ENCODE data around the gene PTH.

Gene PTH
- 0 reads per million in 2 donors for total RNA-seq

DNA sequence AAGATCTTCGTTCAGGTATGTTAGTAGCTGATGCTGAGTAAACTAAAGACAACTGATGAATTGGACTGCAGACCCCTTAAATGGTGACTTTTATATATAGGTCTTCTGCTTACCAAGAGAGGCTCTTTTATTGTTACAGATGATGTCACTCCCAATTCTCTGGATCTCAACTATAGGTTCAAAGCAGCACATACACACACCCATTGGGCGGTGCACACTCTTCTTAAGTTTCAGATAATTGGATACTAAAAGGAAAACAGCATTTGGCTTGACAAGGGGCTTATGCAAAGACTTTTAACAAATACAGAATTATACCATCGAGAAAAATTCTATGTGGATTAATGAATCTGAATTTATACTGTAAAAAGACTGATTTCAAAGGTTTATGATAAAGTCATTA, at the start of gene PTH:
TSS of gene PTH (minus strand) at position 69 of the 400 bp plus-strand sequence. CDS start 3,142 bp downstream, outside the sequence.
- DNase-seq = no peak

DNA sequence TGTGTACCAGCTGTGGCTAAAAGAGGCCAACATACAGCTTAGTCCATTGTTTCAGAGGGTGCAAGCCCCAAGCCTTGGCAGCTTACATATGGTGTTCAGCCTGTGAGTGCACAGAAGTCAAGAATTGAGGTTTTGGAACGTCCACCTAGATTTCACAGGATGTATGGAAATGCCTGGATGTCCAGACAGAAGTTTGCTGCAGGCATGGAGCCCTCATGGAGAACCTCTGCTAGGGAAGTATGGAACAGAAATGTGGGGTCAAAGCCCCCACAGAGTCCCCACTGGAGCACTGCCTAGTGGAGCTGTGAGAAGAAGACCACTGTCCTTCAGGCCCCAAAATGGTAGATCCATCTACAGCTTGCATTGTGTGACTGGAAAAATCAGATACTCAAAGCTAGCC, 42.2 kb upstream of the PTH start:
- no peak for DNase-seq

DNA sequence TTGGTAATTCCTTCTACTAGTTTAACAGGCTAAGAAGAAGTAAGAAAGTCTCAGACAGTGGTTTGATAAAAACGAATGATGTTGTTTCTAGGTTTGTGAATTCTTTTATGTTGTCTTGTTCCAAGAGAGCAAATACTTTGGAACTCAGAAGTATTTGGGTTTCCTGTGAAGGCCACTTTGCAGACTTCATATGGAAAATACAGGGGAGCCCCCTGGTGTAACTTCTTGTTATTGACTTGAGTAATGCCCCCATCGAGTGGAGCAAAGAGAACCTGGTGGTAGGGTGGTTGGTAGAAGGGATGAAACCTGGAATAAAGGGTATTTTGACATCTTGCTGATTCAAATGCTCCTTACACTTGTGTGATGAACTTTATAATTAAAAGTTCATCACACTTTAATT, 40.0 kb upstream of the PTH start:
- no peak for DNase-seq

DNA sequence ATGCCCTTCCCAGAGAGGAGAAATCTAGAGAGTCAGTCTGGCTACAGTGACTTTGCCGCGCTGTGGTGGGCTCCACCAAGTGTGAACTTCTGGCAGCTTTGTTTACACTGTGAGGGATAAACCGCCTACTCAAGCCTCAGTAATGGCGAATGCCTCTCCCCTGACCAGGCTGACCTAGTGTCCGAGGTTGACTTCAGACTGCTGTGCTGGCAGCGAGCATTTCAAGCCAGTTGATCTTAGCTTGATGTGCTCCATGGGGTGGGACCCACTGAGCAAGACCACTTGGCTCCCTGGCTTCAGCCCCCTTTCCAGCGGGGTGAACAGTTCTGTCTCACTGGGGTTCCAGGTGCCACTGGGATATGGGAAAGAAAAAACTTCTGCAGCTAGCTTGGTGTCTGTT, 38.6 kb upstream of the PTH start:
- DNase-seq = no peak

DNA sequence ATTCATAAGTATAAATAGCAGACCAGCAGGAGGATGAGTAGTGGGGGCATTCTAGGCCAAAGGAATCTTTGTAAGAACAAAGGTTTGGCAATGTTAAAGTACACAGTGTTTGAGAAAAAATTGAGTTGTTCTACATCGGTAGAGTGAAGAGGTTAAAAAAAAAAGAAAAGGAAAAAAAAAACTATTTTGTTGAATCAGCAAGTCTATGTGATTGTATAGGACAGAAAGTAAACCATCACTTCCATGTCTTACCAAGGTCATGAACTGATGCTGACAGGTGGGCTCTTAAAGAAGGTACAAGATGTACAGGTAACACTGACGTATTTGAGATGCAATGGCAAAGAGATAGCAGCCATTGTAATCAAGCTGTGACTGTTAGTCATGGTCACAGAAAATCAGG, 29.5 kb upstream of the PTH start:
- no peak for DNase-seq

DNA sequence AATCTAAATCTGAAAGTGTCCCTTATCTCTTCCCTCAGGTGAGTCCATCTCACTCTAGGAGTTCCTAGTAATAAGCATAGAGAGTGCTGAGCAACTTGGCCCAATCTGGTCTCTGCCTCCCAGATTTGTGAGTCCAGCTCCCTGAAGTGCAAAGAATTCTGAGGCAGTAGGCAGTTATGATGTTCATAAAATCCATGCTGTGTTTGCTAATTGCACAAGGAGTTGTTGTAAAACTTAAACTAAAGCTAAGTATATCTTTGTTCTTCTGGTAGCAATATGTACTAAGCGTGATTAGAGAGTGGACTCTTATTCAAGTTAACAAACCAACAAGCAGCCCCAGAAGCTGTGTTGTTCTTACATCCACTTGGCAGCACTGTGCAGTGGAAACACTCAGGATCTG, 7.6 kb upstream of the PTH start:
- DNase-seq = no peak

DNA sequence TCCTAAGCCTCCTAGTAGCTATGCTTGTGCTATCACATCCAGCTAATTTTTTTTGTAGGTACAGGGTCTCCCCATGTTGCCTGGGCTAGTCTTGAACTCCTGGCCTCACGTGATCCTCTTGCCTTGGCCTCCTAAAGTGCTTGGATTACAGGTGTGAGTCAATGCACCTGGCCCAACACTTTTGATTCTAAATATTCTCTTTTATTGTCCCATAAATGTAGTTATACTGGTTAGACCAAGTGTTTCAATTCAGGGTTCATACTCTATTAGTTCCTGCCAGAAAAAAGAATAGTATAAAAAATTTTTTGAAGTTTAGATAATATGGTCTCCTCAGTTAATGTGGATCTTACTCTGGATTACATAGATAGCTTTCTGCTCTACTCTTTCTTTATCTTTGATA, 6.7 kb upstream of the PTH start:
- DNase-seq = no peak

DNA sequence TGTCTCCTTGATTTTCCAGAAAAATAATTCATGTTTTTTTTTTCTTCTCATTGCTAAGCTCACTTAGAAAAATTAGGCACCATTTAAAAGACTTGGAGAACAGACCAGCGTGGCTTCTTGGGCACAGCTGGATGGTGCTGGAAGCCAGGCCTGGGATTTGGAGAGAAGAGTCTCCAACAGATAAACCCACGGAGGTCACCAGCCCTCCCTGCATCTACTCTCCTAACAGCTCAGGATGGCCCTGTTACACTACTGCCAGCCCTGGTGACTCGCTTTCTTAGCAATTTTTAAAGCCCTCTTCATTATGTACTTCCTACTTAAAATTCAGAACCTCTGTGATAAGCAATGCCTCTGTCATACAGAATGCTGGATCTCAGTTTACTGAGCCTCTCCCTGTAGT, 1.7 kb downstream of the PTH start:
- no peak for DNase-seq

DNA sequence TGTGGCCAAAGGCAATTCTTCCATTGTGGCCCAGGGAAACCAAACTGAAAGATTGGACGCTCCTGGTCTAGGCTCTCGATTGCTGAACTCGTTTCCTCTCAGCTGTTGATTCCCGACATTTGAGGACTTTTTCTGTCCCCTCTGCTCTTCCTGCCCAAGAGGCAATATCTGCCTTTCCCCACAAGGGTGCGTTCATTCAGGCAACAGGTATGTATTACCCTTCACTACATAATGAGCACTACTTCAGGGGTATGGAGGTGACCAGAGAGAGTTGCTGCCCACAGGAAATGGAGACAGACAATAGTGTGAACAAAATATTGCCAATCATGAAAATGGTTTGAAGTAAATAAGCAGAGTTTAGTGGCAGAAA, 8.2 kb downstream of the PTH start:
- no peak for DNase-seq

DNA sequence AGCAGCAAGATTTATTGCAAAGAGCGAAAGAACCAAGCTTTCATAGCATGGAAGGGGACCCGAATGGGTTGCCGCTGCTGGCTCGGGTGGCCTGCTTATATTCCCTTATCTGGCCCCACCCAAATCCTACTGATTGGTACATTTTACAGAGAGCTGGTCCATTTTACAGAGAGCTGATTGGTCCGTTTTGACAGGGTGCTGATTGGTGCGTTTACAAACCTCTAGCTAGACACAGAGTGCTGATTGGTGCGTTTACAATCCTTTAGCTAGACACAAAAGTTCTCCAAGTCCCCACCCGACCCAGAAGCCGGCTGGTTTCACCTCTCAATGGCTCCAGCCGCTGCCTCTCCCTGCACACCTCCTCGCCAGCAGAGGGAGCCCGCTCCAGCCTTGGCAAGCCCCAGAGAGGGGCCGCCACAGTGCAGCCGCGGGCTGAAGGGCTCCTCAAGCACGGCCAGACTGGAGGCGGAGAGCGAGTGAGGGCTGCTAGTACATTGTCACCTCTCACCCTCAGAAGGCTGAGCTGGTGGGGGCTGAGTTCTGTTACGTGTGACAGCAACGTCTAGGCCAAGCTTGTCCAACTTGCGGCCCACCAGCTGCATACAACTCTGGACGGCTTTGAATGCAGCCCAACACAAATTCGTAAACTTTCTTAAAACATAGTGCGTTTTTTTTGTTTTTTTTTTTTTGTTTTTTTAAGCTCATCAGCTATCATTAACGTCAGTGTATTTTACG, 8.7 kb downstream of the PTH start:
- DNase-seq = peak; percentile 65

DNA sequence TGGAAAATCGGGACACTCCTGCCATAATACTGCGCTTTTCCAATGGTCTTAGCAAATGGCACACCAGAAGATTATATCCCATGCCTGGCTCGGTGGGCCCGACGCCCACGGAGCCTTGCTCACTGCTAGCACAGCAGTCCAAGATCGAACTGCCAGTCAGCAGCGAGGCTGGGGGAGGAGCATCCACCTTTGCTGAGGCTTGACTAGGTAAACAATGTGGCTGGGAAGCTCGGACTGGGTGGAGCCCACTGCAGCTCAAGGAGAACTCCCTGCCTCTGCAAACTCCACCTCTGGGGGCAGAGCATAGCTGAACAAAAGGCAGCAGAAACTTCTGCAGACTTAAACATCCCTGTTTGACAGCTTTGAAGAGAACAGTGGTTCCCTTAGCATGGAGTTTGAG, 15.6 kb downstream of the PTH start:
- no peak for DNase-seq

DNA sequence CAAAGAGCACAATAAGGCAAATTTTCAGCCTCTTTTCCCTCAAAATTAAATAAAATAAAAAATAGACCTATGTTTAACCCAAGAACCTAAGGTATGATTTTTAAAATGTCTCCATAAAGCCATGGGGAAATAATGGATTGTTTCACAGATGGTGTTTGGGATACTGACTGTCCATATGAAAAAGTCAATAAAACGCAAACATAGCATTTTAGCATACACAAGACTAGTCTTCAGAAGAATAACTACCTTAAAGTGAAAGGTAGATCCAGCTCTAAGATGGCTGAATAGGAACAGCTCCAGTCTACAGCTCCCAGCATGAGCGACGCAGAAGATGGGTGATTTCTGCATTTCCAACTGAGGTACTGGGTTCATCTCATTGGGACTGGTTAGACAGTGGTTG, 16.1 kb downstream of the PTH start:
- no peak for DNase-seq

DNA sequence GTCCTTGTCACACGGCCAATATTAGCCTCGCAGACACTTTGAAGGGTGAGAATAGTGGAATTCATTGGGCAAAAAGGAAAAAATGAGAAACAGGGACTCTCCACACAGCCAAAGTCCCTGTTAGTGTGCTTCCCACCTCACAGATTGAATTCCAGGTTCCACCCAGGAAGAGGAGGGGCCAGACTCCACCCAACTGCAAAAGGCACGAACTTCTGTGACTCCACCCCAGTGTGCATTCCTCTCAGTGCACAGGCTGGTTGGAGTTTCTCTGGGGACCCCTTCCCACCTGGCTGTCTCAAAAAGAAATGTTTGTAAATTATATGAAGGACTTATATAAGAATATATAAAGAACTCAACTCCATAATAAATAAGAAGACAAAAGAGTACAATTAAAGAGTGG, 20.7 kb downstream of the PTH start:
- no peak for DNase-seq

DNA sequence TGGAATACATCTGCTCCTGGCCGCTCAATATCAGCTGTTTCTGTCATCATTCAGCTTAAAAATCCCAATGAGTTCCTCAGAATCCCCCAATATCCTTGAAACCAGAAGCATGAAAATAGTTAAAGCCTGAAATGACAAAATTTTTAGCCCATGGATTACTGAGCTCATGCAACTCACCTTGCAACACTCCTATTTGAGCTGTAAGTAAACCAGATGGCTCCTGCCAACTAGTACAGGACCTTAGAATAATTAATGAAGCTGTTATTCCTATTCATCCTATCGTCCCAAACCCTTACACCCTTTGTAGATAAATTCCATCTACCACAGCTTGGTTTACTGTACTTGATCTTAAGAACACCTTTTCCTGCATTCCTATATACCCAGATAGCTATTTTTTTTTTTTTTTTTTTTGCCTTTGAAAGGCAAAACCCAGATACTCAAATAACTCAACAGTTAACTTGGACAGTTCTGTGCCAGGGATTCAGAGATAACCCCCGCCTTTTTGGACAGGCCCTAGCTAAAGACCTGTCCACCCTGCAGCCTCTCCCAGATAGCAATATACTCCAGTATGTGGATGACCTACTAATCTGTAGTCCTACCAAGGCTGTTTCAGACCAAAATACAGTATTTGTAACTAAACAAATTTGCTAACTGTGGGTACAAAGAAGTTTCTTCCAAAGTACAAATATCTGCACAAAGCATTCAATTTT, 22.6 kb downstream of the PTH start:
- no peak for DNase-seq

DNA sequence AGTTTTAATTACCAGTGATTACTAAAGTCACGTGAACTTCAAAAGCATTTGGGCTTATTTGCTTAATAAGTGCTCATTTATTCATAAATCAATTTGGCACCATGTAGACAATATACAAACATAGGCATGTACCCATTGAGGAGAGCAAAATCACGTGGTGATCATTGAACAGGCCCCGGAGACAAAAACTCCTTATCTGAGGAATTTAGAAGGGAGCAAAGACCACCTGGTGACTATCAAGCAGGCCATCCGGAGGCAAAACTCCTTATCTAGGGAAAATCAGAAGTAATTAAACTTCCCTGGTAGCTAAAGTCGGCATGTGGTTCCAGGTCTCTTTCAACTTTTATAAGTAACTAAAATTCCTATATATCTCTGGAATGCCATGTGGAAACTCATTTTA, 27.0 kb downstream of the PTH start:
- DNase-seq = no peak

DNA sequence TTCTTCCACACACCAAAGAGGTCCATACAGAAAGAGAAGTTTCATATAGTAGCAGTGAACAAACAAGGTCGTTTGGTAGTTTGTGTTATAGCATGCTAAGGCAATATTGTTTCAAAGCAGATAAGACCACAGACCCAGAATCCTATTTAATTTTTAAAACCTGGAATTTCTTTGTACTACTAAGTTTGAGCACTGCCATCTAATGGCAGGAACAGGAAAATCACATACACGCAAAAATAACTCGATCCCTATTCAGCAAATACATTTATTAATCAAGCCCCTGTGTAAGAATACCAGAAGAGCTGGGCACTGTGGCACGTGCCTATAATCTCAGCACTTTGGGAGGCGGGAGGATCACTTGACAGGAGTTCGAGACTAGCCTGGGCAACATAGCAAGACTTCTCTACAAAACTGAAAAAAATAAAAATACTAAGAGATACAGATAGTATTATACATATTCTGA, 29.9 kb downstream of the PTH start:
- DNase-seq = no peak

DNA sequence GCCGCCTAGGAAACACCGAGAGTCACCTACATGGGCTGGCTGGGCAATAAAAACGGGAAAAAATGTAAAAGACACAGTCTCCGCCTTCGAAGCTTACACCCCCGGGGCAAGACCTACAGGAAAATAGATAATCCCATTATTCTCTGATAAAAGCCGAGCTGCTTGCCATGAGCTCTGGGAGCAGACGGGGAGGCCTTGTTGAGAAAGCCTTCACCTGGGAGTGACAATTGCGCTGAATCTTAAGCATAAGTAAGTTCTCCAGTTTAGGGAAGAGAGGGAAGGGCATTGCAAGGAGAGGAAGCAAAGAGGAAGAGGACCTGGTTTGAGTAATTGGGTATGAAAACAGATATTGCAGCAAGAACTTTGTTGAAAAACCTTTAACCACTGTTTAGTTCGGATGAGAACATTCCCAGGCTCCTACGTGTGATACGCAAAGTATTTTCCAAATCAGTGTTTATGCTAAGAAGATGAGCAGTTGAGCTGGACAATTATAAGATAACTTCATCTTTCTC, 32.0 kb downstream of the PTH start:
- DNase-seq = no peak

DNA sequence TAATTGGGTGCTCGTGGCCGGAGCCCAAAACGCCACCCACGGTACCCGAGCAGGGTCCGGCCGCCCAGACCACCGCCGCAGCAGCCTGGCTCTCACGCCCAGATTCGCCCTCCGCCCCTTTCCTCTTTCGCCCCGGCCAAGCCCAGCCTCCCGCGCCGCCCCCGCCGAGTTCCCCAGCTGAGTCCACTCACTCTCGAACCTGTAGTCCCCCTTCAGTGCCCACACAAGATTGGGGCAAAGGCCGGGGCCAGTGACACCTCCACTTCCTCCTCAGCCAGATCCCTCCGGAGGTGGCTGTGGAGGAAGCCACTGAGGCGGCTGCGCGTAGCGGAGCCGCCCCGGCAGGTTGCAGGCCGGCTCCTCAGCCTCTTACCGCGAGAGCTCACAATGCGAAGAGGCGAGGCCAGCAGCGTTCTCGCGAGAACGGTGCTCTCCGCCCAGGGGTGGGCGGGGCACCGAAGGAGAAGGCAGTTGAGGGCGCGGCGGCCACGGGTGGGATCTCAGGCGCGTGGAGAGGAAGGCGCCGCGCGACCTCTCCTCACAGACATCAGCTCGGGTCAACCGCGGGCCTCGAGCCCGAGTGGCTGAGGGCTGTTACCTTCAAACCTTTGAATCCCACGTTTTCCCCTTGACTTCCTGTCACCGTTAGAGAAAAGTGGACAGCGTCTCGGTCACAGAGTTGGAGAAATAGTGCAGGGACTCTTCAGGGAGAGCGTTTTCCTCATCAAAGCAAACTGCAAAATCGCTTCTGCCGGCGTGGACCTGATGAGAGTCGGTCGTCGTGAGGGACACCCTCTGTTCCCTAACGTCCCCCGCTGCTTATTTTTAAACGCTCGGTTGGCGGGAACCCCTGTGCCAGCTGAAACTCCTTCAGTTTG, 32.7 kb downstream of the PTH start, which contains the start of gene BTBD10:
TSS of gene BTBD10 (minus strand) at position 322 of the 878 bp plus-strand sequence. CDS start 18,098 bp downstream, outside the sequence.
- peak; percentile 91 for DNase-seq

DNA sequence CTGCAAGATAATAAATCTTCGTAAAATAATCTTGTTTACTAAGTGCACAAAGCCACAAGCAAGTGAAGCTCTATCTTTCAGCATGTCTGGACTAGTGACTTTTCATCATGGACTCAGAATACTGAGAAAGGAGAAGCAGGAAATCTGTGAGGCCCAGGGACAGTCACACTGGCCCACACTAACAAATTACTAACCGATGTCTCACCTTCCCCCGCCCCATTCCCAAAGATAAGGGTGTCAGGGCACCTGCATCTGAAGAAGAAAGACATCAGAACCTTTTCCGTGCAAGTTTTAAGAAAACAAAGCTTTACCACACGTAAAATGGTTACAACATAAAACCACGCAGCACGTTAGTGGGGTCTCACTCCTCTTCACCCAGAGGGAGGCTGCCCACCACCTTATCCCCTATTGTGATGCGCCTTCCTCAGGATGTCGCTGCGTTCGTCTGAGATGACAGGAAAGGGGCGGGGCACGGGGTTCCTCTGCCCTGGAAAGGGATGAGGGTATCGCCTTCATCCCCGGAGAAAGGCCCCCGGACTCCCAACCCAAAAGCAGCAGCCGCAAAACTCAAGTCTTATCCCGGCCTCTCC, 33.4 kb downstream of the PTH start:
- peak; percentile 53 for DNase-seq

DNA sequence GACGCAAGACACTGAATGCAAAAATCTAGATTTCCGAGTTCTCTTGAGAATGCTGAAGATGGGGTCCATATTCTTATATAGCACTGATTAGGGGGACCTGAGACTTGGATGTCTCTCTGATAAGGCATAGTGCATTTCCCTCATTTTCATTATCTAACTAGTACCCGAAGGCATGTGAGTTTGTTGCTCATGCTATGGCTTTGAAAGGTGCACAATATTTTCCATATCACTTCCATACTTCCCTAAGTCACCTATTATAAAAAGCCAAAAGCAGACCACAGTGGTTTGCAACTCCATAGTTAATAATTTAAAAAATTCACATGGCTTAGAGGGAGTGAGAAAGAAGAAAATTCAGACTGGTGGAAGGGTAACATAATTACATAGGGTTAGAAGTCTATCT, 34.5 kb downstream of the PTH start:
- no peak for DNase-seq

DNA sequence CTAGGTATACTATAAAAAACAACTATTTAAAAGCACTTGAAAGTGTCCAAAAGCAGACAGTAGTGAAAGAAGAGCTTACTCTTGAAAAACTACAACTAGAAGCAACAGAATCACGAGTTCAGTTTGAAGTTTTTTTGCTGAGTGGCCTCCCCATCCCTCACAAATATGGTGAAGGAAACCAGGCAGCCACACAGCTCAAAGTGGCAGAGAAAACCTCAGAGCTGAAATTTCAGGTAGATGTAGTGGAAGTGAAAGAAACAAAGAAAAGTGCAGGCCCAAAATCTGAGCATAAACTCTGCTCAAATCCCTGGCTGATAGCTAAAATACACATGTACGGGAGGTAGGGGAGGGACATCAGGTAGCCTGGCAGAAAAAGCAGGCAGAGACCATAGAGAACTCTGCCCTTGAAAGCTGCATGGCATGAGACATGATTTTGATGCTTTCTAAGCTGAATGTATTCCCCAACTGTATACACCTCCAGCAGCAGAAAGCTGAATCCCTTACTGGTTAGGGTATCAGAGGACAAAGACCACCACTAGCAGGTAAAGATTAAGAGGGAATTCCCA, 44.9 kb downstream of the PTH start:
- DNase-seq = no peak

DNA sequence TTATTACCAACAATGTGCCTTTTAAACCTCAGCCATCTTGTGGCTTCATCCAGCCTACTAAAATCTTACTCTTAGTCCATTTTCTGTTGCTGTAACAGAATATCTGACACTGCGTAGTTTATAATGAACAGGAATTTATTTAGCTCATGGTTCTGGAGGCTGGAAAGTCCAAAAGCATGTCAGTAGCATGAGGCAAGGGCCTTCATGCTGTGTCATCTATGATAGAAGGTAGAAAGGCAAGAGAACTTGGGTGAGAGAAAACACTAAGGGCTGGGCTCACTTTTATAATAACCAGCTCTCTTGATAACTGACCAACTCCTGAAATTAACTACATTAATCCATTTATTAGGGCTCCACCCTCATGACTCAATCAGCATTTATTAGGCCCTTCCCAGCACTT, 46.3 kb downstream of the PTH start:
- no peak for DNase-seq

All from T-helper 9 cell (primary cell).